K562 (cell line): ENCODE results near the gene FAM117A. TPM values are rescaled to one million over a fixed set of nuclear protein-coding genes. Genes with fewer than 3 reads are reported as not detected.
A peak's percentile ranks its signal among the peaks of the same experiment; 100 is the strongest.

ENCODE experiments used
- ATAC-seq: fragments of 200-7000 bp; cut with Tn5 transposase; 3 replicates; pipeline ENCODE4 v1.9.1; 2020; ENCODE audit warnings: moderate library complexity
- BruUV-seq: library from RNA; stranded (reverse); fragments of 400-500 nt; replicated peaks from 2 replicates; lab custom pipeline; 2021; lab: Mats Ljungman, UMichigan
- CTCF ChIA-PET: fragments of 300-600 bp; formaldehyde crosslinking; extraction: SDS; loops from one replicate; lab custom pipeline; 2021; ENCODE audit warnings: low intra/inter-chr PET ratio; lab: Yijun Ruan, JAX
- POLR2A ChIA-PET: fragments of 300-600, 350-650 bp; sonication (Branson Sonifier 250); formaldehyde crosslinking; extraction: SDS; loops from one replicate; lab custom pipeline; 2021; ENCODE audit warnings: antibody characterized with exemption, inconsistent platforms; lab: Yijun Ruan, JAX
- DNase-seq, 4 experiments: peaks; one replicate each; pipeline versions ENCODE4 v3.0.0 to v3.0.0-alpha.2; 2011 to 2018; ENCODE audit warnings: low spot score in 3 of 4, mixed read lengths in 3 of 4; ENCODE audit errors: extremely low read depth in 1 of 4
- FAIRE-seq: peaks from 2 replicates; lab custom pipeline; 2011; peaks lifted over from hg19 to GRCh38; lab: Jason Lieb, UNC
- H2AFZ ChIP-seq: 2 replicates; pipeline ENCODE4 v1.6.0; 2011; ENCODE audit warnings: low read depth, low read length, control low read depth, inconsistent platforms
- H3K27ac ChIP-seq: fragments of 200-600 bp; 3 replicates; pipeline ENCODE4 v1.8.0; 2011; ENCODE audit warnings: low read depth, mild to moderate bottlenecking, control low read depth, inconsistent platforms, low read length, moderate library complexity, mixed read lengths; ENCODE audit errors: extremely low read depth
- H3K27me3 ChIP-seq, 2 experiments: fragments of 300-600 bp in 1 of 2; 2 replicates in 1 of 2; 3 replicates in 1 of 2; pipeline versions ENCODE4 v1.6.0 to v1.8.0; 2011; ENCODE audit warnings: inconsistent platforms in 2 of 2, low read length in 2 of 2, mild to moderate bottlenecking in 1 of 2, mixed read lengths in 1 of 2, moderate library complexity in 1 of 2; ENCODE audit not compliant: control insufficient read depth in 2 of 2, insufficient read depth in 2 of 2
- H3K36me3 ChIP-seq: fragments of 300-600 bp; 3 replicates; pipeline ENCODE4 v1.8.0; 2011; ENCODE audit warnings: mild to moderate bottlenecking, low read length, inconsistent platforms; ENCODE audit not compliant: control insufficient read depth, insufficient read depth
- H3K4me1 ChIP-seq, 2 experiments: fragments of 200-600 bp in 1 of 2; replicated peaks in 1 of 2; 2 replicates in 1 of 2; 3 replicates in 1 of 2; pipeline versions ENCODE4 v1.5.1 to v1.8.0; 2011; ENCODE audit warnings: inconsistent platforms in 2 of 2, low read length in 2 of 2, mild to moderate bottlenecking in 1 of 2, mixed read lengths in 1 of 2, moderate library complexity in 1 of 2; ENCODE audit not compliant: control insufficient read depth in 2 of 2, insufficient read depth in 2 of 2
- H3K4me2 ChIP-seq: 2 replicates; pipeline ENCODE4 v1.6.1; 2011; ENCODE audit warnings: low read length, control low read depth, inconsistent platforms, mixed read lengths; ENCODE audit not compliant: insufficient read depth
- H3K4me3 ChIP-seq: fragments of 200-600 bp; sonication (generic), shearing (Covaris generic); 2 replicates; pipeline ENCODE4 v1.5.1; 2016; ENCODE audit warnings: control low read depth, inconsistent platforms
- H3K79me2 ChIP-seq: fragments of 200-600 bp; 3 replicates; pipeline ENCODE4 v1.8.0; 2011; ENCODE audit warnings: low read length, inconsistent platforms; ENCODE audit not compliant: control insufficient read depth, insufficient read depth
- H3K9ac ChIP-seq, 2 experiments: 2 replicates each; pipeline versions ENCODE4 v1.6.0 to v1.6.1; 2011; ENCODE audit warnings: low read depth in 2 of 2, low read length in 2 of 2, control low read depth in 1 of 2, inconsistent platforms in 1 of 2, mild to moderate bottlenecking in 1 of 2, mixed read lengths in 1 of 2; ENCODE audit not compliant: insufficient read depth in 1 of 2
- H3K9me1 ChIP-seq: one replicate; pipeline ENCODE4 v1.6.0; 2011; ENCODE audit warnings: inconsistent platforms, mild to moderate bottlenecking, low read length, moderate library complexity; ENCODE audit not compliant: control insufficient read depth, insufficient read depth
- H3K9me3 ChIP-seq: replicated peaks from 2 replicates; pipeline ENCODE4 v1.5.1; 2011; ENCODE audit warnings: low read depth, low read length, inconsistent platforms; ENCODE audit not compliant: control insufficient read depth, insufficient read depth
- H4K20me1 ChIP-seq: replicated peaks from 2 replicates; pipeline ENCODE4 v1.6.1; 2011; ENCODE audit warnings: low read length, inconsistent platforms, mixed read lengths; ENCODE audit not compliant: control insufficient read depth, insufficient read depth
- ADNP ChIP-seq: fragments of 200-800 bp; sonication (Bioruptor generic); IDR thresholded peaks from 2 replicates; pipeline ENCODE4 v1.6.1; 2016; ENCODE audit warnings: missing genetic modification characterization, missing compliant biosample characterization
- BCOR ChIP-seq: fragments of 450-650 bp; IDR thresholded peaks from 2 replicates; pipeline ENCODE4 v1.6.1; 2016
- BHLHE40 ChIP-seq: IDR thresholded peaks from 2 replicates; pipeline ENCODE4 v1.6.1; 2011; ENCODE audit warnings: low read length, improper control_type of control experiment
- BRD4 ChIP-seq: fragments of 200-600 bp; sonication (generic); IDR thresholded peaks from 2 replicates; pipeline ENCODE4 v1.6.1; 2017; ENCODE audit warnings: inconsistent platforms
- CBX1 ChIP-seq: sonication (generic); IDR thresholded peaks from 2 replicates; pipeline ENCODE4 v1.6.1; 2016; ENCODE audit warnings: antibody characterized with exemption, low read depth, mild to moderate bottlenecking
- CHD4 ChIP-seq: fragments of 200-600 bp; sonication (generic); IDR thresholded peaks from 3 replicates; pipeline ENCODE4 v1.6.1; 2012; ENCODE audit warnings: low read depth, mild to moderate bottlenecking, mixed read lengths, low read length, inconsistent platforms; ENCODE audit not compliant: insufficient read depth, insufficient replicate concordance, poor library complexity, severe bottlenecking
- FOXJ2 ChIP-seq: fragments of 200-800 bp; sonication (Bioruptor generic); IDR thresholded peaks from 2 replicates; pipeline ENCODE4 v1.6.1; 2016; ENCODE audit warnings: missing genetic modification characterization, missing compliant biosample characterization
- HDAC2 ChIP-seq: fragments of 450-650 bp; IDR thresholded peaks from 2 replicates; pipeline ENCODE4 v1.6.1; 2016; ENCODE audit warnings: mild to moderate bottlenecking
- KDM1A ChIP-seq, 2 experiments: fragments of 450-650 bp; IDR thresholded peaks; 2 replicates each; pipeline ENCODE4 v1.6.1; 2016; ENCODE audit warnings: mild to moderate bottlenecking in 2 of 2
- KDM4B ChIP-seq, 2 experiments: fragments of 450-650 bp in 1 of 2; sonication (generic) in 1 of 2; IDR thresholded peaks; 2 replicates each; pipeline ENCODE4 v1.6.1; 2016 to 2017; ENCODE audit warnings: borderline replicate concordance in 2 of 2, antibody characterized with exemption in 1 of 2, low read depth in 1 of 2, mild to moderate bottlenecking in 1 of 2
- MCM5 ChIP-seq: fragments of 450-650 bp; IDR thresholded peaks from 2 replicates; pipeline ENCODE4 v1.6.1; 2016; ENCODE audit warnings: low read depth
- NFATC3 ChIP-seq: fragments of 450-650 bp; IDR thresholded peaks from 2 replicates; pipeline ENCODE4 v1.6.1; 2017; ENCODE audit warnings: mild to moderate bottlenecking
- RBM25 ChIP-seq: fragments of 200-400 bp; formaldehyde crosslinking; IDR thresholded peaks from 2 replicates; pipeline ENCODE4 v1.6.1; 2018; ENCODE audit warnings: low read length, low read depth, moderate library complexity; ENCODE audit not compliant: severe bottlenecking
- RCOR1 ChIP-seq, 2 experiments: IDR thresholded peaks; 2 replicates each; pipeline ENCODE4 v1.6.1; 2012; ENCODE audit warnings: low read depth in 2 of 2, low read length in 2 of 2, borderline replicate concordance in 1 of 2, improper control_type of control experiment in 1 of 2
- TARDBP ChIP-seq: fragments of 450-650 bp; IDR thresholded peaks from 2 replicates; pipeline ENCODE4 v1.6.1; 2016
- ZNF668 ChIP-seq: fragments of 250-450 bp; sonication (Bioruptor Pico); IDR thresholded peaks from 2 replicates; pipeline ENCODE4 v1.8.0; 2022; ENCODE audit warnings: mild to moderate bottlenecking, inconsistent platforms
- WGBS: fragments of 100-300 bp; shearing (Covaris generic); methylation state at CpG from one replicate; pipeline ENCODE4 v1.1.6; 2016; ENCODE audit warnings: low coverage, mixed read lengths; ENCODE audit not compliant: insufficient coverage; ENCODE audit errors: missing lambda C conversion rate; 5-methylcytosine and 5-hydroxymethylcytosine counted together
- in situ Hi-C: fragments of 300-500 bp; cut with MboI; formaldehyde crosslinking; loops from 4 replicates; pipeline ENCODE4 v1.15.0; 2018; ENCODE audit warnings: inconsistent platforms, mixed read lengths
- intact Hi-C: fragments of 100-400 bp; cut with micrococcal nuclease; formaldehyde crosslinking; loops from 2 replicates; pipeline ENCODE4 v1.14.2; 2022
- polyA plus RNA-seq, 8 experiments: library from polyadenylated mRNA; depleted of rRNA in 4 of 8; stranded (reverse) in 5 of 8; unstranded in 3 of 8; fragments of >200 nt; fragmentation: Nextera tagmentation in 2 of 8; fragmentation: Illumina TruSeq in 1 of 8; extraction: Ambion mirVana in 2 of 8; extraction: Trizol in 1 of 8; gene quantifications; 2 replicates each; pipeline versions ENCODE4 v1.2.1 to v1.2.3, GENCODE V29; 2011 to 2014; ENCODE audit warnings: inconsistent platforms in 1 of 8, missing spikeins in 1 of 8
- total RNA-seq, 7 experiments: library from RNA; depleted of rRNA in 6 of 7; stranded (reverse); fragments of >200 nt in 6 of 7; fragmentation: Illumina TruSeq in 2 of 7; extraction: Trizol in 2 of 7; gene quantifications; 2 replicates each; pipeline versions ENCODE4 v1.2.1 to v1.2.3, GENCODE V29; 2011 to 2021; ENCODE audit warnings: low replicate concordance in 1 of 7
- TF ChIP-seq, protein P1 (sequence below): fragments of 450-650 bp; formaldehyde crosslinking; IDR thresholded peaks from 2 replicates; pipeline ENCODE4 v1.4.0; 2022; ENCODE audit warnings: mild to moderate bottlenecking, moderate library complexity

FAM117A gene
- total and polyA plus RNA-seq, 9 of the 15 experiments (the other 6 are each of a cell fraction or from before 2014, with no cell fraction given) = 3.1 to 79.7 (median 36.6) TPM

DNA sequence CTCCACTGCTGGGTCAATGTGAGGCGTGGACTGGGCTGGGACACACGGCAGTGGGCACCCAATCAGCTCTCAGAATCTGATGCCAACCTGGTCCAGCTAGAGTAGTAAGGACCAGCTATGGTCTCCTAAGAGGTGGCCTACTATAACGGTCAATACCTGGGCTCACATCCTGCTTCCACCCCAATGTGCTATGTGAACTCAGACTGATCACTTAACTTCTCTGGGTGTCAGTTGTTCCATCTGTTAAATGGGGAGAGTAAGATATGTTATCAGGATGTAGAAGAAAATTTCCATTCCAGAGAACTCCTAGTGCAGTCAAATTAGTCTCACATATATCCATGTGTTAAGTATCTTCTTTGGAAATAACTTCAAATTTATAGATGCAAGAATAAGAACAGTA, 14.2 kb downstream of the FAM117A start:
- no peak for TF ChIP-seq MCM5
- peak; percentile 91 for TF ChIP-seq RBM25
- no peak for TF ChIP-seq TARDBP
- TF ChIP-seq NFATC3 = no peak
- TF ChIP-seq BRD4 = no peak
- TF ChIP-seq KDM4B (IDR thresholded peaks at IDR 0.05; ENCODE audit: borderline replicate concordance in 2 of 2, low read depth in 1 of 2) = no peak
- TF ChIP-seq BCOR = peak; percentile 83
- no peak for TF ChIP-seq FOXJ2 (tag)
- TF ChIP-seq, protein P1, sequence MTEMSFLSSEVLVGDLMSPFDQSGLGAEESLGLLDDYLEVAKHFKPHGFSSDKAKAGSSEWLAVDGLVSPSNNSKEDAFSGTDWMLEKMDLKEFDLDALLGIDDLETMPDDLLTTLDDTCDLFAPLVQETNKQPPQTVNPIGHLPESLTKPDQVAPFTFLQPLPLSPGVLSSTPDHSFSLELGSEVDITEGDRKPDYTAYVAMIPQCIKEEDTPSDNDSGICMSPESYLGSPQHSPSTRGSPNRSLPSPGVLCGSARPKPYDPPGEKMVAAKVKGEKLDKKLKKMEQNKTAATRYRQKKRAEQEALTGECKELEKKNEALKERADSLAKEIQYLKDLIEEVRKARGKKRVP (CRISPR knock-in tag) = no peak
- TF ChIP-seq HDAC2 = peak; percentile 76; the same call in 1 of the 2 replicates
- peak; percentile 63 to 72 for TF ChIP-seq KDM1A (IDR thresholded peaks at IDR 0.05)
- peak; percentile 78 for TF ChIP-seq CHD4
- TF ChIP-seq ZNF668 (CRISPR knock-in tag) = no peak
- TF ChIP-seq CBX1 = peak; percentile 66; the same call in 1 of the 2 replicates
- TF ChIP-seq RCOR1 (IDR thresholded peaks at IDR 0.05; ENCODE audit: borderline replicate concordance in 1 of 2, low read depth in 2 of 2, low read length in 2 of 2) = 0 out of 4 replicates have a peak, but pooled peaks of 1 of the 2 experiments have one; percentile 33
- peak; percentile 94 for TF ChIP-seq ADNP (tag)
- no peak for TF ChIP-seq BHLHE40
- TF ChIP-seq, all 486 proteins: peak for 8
- no peak for ATAC-seq
- H2AFZ ChIP-seq = no peak overlapping the region
- H3K27ac ChIP-seq = no peak overlapping the region
- CTCF ChIA-PET = no interaction called here
- H4K20me1 ChIP-seq = peaks cover 25% of the 10 kb centered on the region
- H3K27me3 ChIP-seq = no peaks in the 10 kb centered on the region
- FAIRE-seq = no peak
- H3K4me3 ChIP-seq = no peak overlapping the region
- POLR2A ChIA-PET = interaction anchor here (1.4 to 3.9 kb wide), 3 partner anchors 9 to 13 kb away, joined by 3 to 18 read pairs (median 18); partner anchors contain the start of gene FAM117A
- H3K79me2 ChIP-seq = peaks cover 88% of the 10 kb centered on the region
- peaks cover 76% of the 10 kb centered on the region for H3K36me3 ChIP-seq
- H3K4me2 ChIP-seq = no peak overlapping the region
- 94% methylated on average over 3 of the region's 3 CpGs for whole genome bisulfite sequencing
- no peaks in the 10 kb centered on the region for H3K9me3 ChIP-seq
- intact Hi-C loops = no loop called here
- BruUV-seq = no TSS peak
- in situ Hi-C loops = no loop called here
- no peak overlapping the region; a peak in 1 of 4 replicates for H3K9ac ChIP-seq
- H3K9me1 ChIP-seq = peaks cover 3% of the 10 kb centered on the region
- no peak for DNase-seq
- peaks cover 14 to 50% of the 10 kb centered on the region in 2 experiments for H3K4me1 ChIP-seq
